GM15510 (cell line): ENCODE results near the gene MAIP1.

ENCODE experiments used
- POLR2A ChIP-seq: IDR thresholded peaks from 3 replicates; pipeline ENCODE4 v1.6.1; 2011; ENCODE audit warnings: borderline replicate concordance; ENCODE audit not compliant: insufficient read length; ENCODE audit errors: extremely low read depth

Gene MAIP1, protein sequence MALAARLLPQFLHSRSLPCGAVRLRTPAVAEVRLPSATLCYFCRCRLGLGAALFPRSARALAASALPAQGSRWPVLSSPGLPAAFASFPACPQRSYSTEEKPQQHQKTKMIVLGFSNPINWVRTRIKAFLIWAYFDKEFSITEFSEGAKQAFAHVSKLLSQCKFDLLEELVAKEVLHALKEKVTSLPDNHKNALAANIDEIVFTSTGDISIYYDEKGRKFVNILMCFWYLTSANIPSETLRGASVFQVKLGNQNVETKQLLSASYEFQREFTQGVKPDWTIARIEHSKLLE

DNA sequence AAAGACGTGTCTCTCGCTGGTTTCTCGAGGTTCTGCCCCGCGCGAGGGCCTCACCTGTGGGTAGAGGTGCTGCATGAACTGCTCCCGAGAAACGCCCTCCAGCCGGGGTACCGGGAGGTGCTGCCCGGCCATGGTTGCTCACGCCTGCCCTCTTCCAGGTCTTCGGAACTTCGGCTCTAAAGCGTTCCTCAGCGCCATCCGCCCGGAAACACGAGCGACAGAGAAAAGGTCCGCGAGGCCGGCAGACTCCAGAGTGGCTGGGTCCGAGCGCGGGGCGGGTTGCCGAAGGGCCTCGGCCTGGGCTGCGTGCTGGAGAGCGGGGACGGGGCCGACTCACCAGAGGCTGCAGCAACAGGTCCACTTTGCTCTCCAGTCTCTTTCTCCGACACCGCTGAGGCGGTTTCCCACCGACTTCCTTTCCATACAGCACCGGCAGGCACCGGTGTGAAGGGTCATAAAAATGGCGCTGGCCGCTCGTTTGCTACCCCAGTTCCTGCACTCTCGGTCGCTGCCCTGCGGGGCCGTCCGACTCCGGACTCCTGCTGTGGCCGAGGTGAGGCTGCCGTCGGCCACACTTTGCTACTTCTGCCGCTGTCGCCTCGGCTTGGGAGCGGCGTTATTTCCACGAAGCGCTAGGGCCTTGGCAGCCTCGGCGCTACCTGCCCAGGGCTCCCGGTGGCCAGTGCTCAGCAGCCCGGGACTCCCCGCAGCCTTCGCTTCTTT is at the start of gene MAIP1, which contains the start of gene TYW5:
Gene MAIP1, plus strand, starts transcription at position 244 of the 723 bp plus-strand sequence. Its CDS starts 217 bp downstream, at position 461.
Gene TYW5, minus strand, starts transcription at position 153 of the 723 bp plus-strand sequence. Its CDS starts 21 bp downstream, at position 132.
- TF ChIP-seq POLR2A = peak; percentile 86

- TF ChIP-seq POLR2A = no peak
Measured at GRCh38 chr2:199907008-199907714, 48.2 kb upstream of the MAIP1 start.

- TF ChIP-seq POLR2A = no peak
Measured at GRCh38 chr2:199910338-199911051, 44.9 kb upstream of the MAIP1 start.

DNA sequence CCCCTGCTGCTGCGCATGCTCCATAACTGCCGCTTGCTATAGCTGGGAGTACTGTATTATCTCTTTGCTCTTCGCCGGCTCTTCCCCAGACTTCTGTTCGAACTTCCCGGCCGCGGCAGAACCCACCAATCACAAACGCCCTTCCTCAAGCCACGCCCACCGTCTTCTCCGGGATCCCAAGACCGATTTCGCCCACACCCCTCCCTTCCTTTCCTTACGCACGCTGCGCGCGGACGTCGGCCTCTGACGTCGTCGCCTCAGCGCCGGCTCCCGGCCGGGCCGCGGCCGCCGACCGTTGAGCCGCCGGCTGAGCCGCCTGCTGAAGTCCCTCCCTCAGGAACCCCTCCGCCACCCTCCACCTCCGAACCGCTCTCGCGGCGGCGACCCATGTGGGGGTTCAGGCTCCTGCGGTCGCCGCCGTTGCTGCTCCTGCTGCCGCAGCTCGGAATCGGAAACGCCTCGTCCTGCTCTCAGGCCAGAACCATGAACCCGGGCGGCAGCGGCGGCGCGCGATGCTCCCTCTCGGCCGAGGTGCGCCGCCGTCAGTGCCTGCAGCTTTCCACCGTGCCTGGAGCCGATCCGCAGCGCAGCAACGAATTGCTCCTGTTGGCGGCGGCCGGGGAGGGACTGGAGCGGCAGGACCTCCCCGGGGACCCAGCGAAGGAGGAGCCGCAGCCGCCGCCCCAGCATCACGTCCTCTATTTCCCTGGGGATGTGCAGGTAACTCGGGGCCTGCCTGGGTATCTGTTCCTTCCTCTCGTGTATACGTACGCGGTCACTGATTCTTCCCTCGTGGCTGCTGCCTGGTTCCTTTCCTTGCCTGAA is 44.1 kb upstream of the MAIP1 start, which contains the start of gene C2orf69:
Gene C2orf69, plus strand, starts transcription at position 242 of the 825 bp plus-strand sequence. Its CDS starts 146 bp downstream, at position 388.
- TF ChIP-seq POLR2A = peak; percentile 88

DNA sequence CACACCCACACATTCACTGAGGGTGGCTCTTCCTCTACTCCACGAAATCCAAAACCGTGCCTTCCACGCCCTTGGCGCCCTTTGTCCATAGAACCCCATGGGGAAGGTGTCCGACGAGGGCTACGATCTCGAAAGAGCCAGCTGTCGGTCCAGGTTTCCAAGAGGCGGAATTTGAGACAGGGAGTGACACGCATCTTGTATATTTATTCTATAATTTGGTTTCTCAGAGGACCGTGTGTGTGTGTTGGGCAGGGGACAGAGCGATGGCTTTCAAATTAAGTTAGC is 43.6 kb upstream of the MAIP1 start:
- no peak for TF ChIP-seq POLR2A

GRCh38 chr2:199914372-199914958 is 40.9 kb upstream of the MAIP1 start:
- TF ChIP-seq POLR2A = no peak

DNA sequence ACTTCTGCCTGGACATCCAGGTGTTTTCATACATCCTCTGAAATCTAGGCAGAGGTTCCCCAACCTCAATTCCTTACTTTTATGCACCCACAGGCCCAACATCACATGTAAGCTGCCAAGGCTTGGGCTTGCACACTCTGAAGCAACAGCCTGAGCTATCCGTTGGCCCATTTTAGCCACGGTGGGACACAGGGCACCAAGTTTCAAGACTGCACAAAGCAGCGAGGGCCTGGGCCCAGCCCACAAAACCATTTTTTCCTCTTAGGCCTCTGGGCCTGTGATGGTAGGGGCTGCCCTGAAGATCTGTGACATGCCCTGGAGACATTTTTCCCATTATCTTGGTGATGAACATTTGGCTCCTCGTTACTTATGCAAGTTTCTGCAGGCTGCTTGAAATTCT is 38.4 kb upstream of the MAIP1 start:
- no peak for TF ChIP-seq POLR2A

- TF ChIP-seq POLR2A = no peak
Measured at GRCh38 chr2:199922856-199923255, 32.5 kb upstream of the MAIP1 start.

DNA sequence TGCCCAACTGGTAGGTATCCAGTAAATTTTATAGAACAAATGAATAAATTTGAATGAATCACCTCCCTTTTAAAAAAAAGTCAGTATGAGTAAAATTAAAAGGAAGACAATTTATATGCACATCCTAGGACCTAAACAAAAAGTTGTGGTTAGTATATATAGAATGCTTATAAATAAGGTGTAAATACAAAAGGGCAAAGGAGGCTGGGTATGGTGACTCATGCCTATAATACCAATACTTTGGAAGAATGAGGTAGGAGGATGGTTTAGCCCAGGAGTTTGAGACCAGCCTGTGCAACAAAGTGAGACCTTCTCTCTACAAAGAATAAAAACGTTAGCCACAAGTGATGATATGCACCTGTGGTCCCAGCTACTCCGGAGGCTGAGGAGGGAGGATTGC is 31.5 kb upstream of the MAIP1 start:
- TF ChIP-seq POLR2A = no peak

- no peak for TF ChIP-seq POLR2A
Measured at GRCh38 chr2:199926806-199927205, 28.6 kb upstream of the MAIP1 start.

DNA sequence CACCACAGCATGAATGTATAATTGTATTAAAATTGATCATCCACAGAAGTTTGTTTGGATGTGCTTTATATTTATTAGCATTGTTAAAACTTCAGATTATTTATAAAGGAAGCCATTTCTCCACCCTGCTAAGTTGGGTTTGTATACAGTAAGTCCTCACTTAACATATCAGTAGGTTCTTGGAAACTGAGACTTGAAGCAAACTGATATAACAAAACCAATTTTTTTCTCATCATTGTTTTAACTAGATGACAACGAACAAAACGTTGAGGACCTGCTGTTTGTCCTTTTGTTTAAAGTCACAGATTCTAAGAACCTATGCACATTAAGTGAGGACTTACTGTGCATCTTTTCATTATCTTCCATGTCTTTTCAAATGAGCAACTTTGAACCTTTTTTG is 27.2 kb upstream of the MAIP1 start:
- TF ChIP-seq POLR2A = no peak

DNA sequence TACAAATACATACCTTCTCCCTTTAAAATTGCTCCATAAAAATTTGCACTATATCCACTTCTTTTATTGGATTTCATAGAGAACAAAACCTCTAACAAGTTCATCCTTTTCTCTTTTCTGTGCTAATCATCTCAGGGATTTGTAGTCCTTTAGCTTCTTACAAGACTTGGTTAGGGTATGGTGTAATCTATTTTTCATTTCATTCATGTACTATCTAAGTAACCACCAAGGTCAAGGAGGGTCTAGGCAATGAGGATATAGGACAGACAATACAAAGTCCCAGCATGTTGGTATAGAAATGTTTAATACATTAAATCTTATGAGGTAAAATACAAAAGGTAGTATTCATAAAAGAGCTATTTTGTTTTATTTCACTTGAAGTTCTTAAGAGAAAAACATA is 26.8 kb upstream of the MAIP1 start:
- no peak for TF ChIP-seq POLR2A

- TF ChIP-seq POLR2A = no peak
Measured at GRCh38 chr2:199929262-199929661, 26.1 kb upstream of the MAIP1 start.
